GM12878 (cell line): ENCODE measurements around the gene CACNA1S.

Experiments
- ATF3 ChIP-seq: IDR thresholded peaks from 2 replicates; pipeline ENCODE4 v1.6.1; 2011; ENCODE audit warnings: low read depth, mild to moderate bottlenecking, low read length, moderate library complexity, borderline replicate concordance; ENCODE audit errors: extremely low read depth
- CBFB ChIP-seq: IDR thresholded peaks from 2 replicates; pipeline ENCODE4 v1.6.1; 2016; ENCODE audit warnings: antibody characterized with exemption, low read depth
- CBX3 ChIP-seq: fragments of 200-600 bp; sonication (generic); IDR thresholded peaks from 2 replicates; pipeline ENCODE4 v1.6.1; 2016; ENCODE audit warnings: low read depth, borderline replicate concordance
- CHD2 ChIP-seq: IDR thresholded peaks from 2 replicates; pipeline ENCODE4 v1.6.1; 2011; ENCODE audit warnings: low read depth, low read length, improper control_type of control experiment, borderline replicate concordance
- CTCF ChIP-seq, 3 experiments: IDR thresholded peaks in 2 of 3; conservative IDR thresholded peaks in 1 of 3; 2 replicates each; pipeline ENCODE4 v1.5.1; 2011; ENCODE audit warnings: low read depth in 3 of 3, low read length in 3 of 3, mild to moderate bottlenecking in 3 of 3, control low read depth in 2 of 3, moderate library complexity in 2 of 3, inconsistent platforms in 1 of 3, mixed read lengths in 1 of 3; ENCODE audit not compliant: control insufficient read depth in 2 of 3, insufficient read depth in 1 of 3; ENCODE audit errors: extremely low read depth in 1 of 3
- ESRRA ChIP-seq: IDR thresholded peaks from 2 replicates; pipeline ENCODE4 v1.6.1; 2012; ENCODE audit warnings: mild to moderate bottlenecking, low read length, improper control_type of control experiment
- FOS ChIP-seq: IDR thresholded peaks from 3 replicates; pipeline ENCODE4 v1.6.1; 2011; ENCODE audit warnings: borderline replicate concordance; ENCODE audit not compliant: insufficient read length; ENCODE audit errors: extremely low read depth
- MTA3 ChIP-seq: IDR thresholded peaks from 2 replicates; pipeline ENCODE4 v1.6.1; 2012; ENCODE audit warnings: low read length, inconsistent platforms, borderline replicate concordance
- NRF1 ChIP-seq: conservative IDR thresholded peaks from 2 replicates; pipeline ENCODE4 v1.6.1; 2011; ENCODE audit warnings: mild to moderate bottlenecking, low read depth, low read length, improper control_type of control experiment
- SPI1 ChIP-seq: IDR thresholded peaks from 2 replicates; pipeline ENCODE4 v1.6.1; 2011; ENCODE audit warnings: low read depth, mild to moderate bottlenecking, low read length, moderate library complexity, borderline replicate concordance; ENCODE audit not compliant: insufficient read depth
- STAT1 ChIP-seq: fragments of 450-650 bp; conservative IDR thresholded peaks from 2 replicates; pipeline ENCODE4 v1.6.1; 2014; ENCODE audit warnings: antibody characterized with exemption, mild to moderate bottlenecking

GRCh38 chr1:201136355-201137023 is 24.3 kb upstream of the CACNA1S start:
- TF ChIP-seq CTCF (IDR thresholded peaks at IDR 0.05 in 2 of 3, conservative IDR thresholded peaks at IDR 0.05 in 1 of 3; ENCODE audit: control insufficient read depth in 2 of 3, extremely low read depth in 1 of 3, insufficient read depth in 1 of 3, low read depth in 3 of 3, low read length in 3 of 3) (no peak), CBFB (no peak), STAT1 (no peak), CHD2 (no peak), SPI1 (no peak), MTA3 (no peak), FOS (no peak), NRF1 (no peak), ESRRA (no peak), ATF3 (no peak), CBX3 (no peak)
